Suprapubic skin (tissue), 3 donors: Measurements from ENCODE around the gene RFC5.

ENCODE experiments used
- CTCF ChIP-seq, 2 donors: fragments of 200-600 bp in 1 of 2; fragments of 450-650 bp in 1 of 2; sonication (generic) in 1 of 2; IDR thresholded peaks; one replicate each; pipeline ENCODE4 v1.5.1; 2016 to 2019; ENCODE audit warnings: antibody characterized with exemption in 2 of 2, mild to moderate bottlenecking in 1 of 2, moderate library complexity in 1 of 2
- EP300 ChIP-seq: sonication (generic); formaldehyde crosslinking; IDR thresholded peaks from one replicate; pipeline ENCODE4 v1.6.1; 2017; ENCODE audit warnings: antibody characterized with exemption

GRCh38 chr12:117977373-117977772 is 39.1 kb upstream of the RFC5 start:
- no peak for TF ChIP-seq CTCF (IDR thresholded peaks at IDR 0.05)
- no peak for TF ChIP-seq EP300
